HepG2 (cell line): Measurements from ENCODE around the gene UBE2B. TPM values are rescaled to one million over a fixed set of nuclear protein-coding genes. Genes with fewer than 3 reads are reported as not detected.
A peak's percentile ranks its signal among the peaks of the same experiment; 100 is the strongest.

Experiments
- ASH2L ChIP-seq: fragments of 300-600, 200-600 bp; sonication (generic); IDR thresholded peaks from 2 replicates; pipeline ENCODE4 v1.7.0; 2017; ENCODE audit warnings: low read depth, mild to moderate bottlenecking, moderate library complexity, mixed read lengths, low read length; ENCODE audit not compliant: insufficient read length
- EP300 ChIP-seq, 3 experiments: sonication (generic) in 1 of 3; formaldehyde crosslinking in 1 of 3; IDR thresholded peaks; 2 replicates each; pipeline versions ENCODE4 v1.5.1 to v1.6.1; 2011 to 2020; ENCODE audit warnings: low read depth in 2 of 3, low read length in 2 of 3, borderline replicate concordance in 1 of 3, improper control_type of control experiment in 1 of 3, mild to moderate bottlenecking in 1 of 3, missing genetic modification reagents in 1 of 3, moderate library complexity in 1 of 3
- HBP1 ChIP-seq: IDR thresholded peaks from 2 replicates; pipeline ENCODE4 v1.6.1; 2016; ENCODE audit warnings: low read depth, control low read depth
- KDM5B ChIP-seq: sonication (generic); formaldehyde crosslinking; IDR thresholded peaks from 2 replicates; pipeline ENCODE4 v1.4.0; 2020; ENCODE audit warnings: missing genetic modification reagents, mild to moderate bottlenecking, borderline replicate concordance
- NR2F1 ChIP-seq, 2 experiments: fragments of 450-650 bp in 1 of 2; formaldehyde crosslinking in 1 of 2; IDR thresholded peaks; 2 replicates each; pipeline versions ENCODE4 v1.5.0 to v1.6.1; 2016 to 2020; ENCODE audit warnings: mild to moderate bottlenecking in 1 of 2, missing compliant biosample characterization in 1 of 2, missing genetic modification reagents in 1 of 2, moderate library complexity in 1 of 2
- NR2F6 ChIP-seq, 2 experiments: IDR thresholded peaks; 2 replicates each; pipeline ENCODE4 v1.6.1; 2016; ENCODE audit warnings: antibody characterized with exemption in 1 of 2, mild to moderate bottlenecking in 1 of 2
- PRPF4 ChIP-seq: fragments of 200-400 bp; formaldehyde crosslinking; IDR thresholded peaks from 2 replicates; pipeline ENCODE4 v1.6.1; 2016; ENCODE audit warnings: low read length, low read depth; ENCODE audit not compliant: poor library complexity, severe bottlenecking
- RAD21 ChIP-seq: fragments of 450-650 bp; formaldehyde crosslinking; IDR thresholded peaks from 2 replicates; pipeline ENCODE4 v1.5.0; 2020; ENCODE audit warnings: mild to moderate bottlenecking
- RFX3 ChIP-seq: IDR thresholded peaks from 2 replicates; pipeline ENCODE4 v1.6.1; 2016; ENCODE audit warnings: missing biosample characterization, missing genetic modification reagents
- TCF7 ChIP-seq: sonication (generic); IDR thresholded peaks from 2 replicates; pipeline ENCODE4 v1.6.1; 2016; ENCODE audit warnings: antibody characterized with exemption, low read depth
- THAP11 ChIP-seq: IDR thresholded peaks from 2 replicates; pipeline ENCODE4 v1.6.1; 2016; ENCODE audit warnings: missing biosample characterization, missing genetic modification reagents
- ZBTB3 ChIP-seq: sonication (generic); formaldehyde crosslinking; IDR thresholded peaks from 2 replicates; pipeline ENCODE4 v1.4.0; 2020; ENCODE audit warnings: low read depth, mild to moderate bottlenecking, moderate library complexity, missing genetic modification reagents, borderline replicate concordance
- ZFP62 ChIP-seq: sonication (generic); formaldehyde crosslinking; IDR thresholded peaks from 2 replicates; pipeline ENCODE4 v1.4.0; 2020; ENCODE audit warnings: missing genetic modification reagents
- ZIK1 ChIP-seq: sonication (generic); formaldehyde crosslinking; IDR thresholded peaks from 2 replicates; pipeline ENCODE4 v1.5.0; 2020; ENCODE audit warnings: mild to moderate bottlenecking, low read depth, missing genetic modification reagents, borderline replicate concordance
- ZNF160 ChIP-seq: sonication (generic); formaldehyde crosslinking; IDR thresholded peaks from 2 replicates; pipeline ENCODE4 v1.8.0; 2022; ENCODE audit warnings: mild to moderate bottlenecking, inconsistent platforms, missing genetic modification reagents
- ZNF446 ChIP-seq: sonication (generic); formaldehyde crosslinking; IDR thresholded peaks from 2 replicates; pipeline ENCODE4 v1.5.0; 2020; ENCODE audit warnings: mild to moderate bottlenecking, missing genetic modification reagents
- ZNF720 ChIP-seq: sonication (generic); formaldehyde crosslinking; IDR thresholded peaks from 2 replicates; pipeline ENCODE4 v1.4.0; 2020; ENCODE audit warnings: missing genetic modification reagents
- ZNF761 ChIP-seq: sonication (generic); formaldehyde crosslinking; conservative IDR thresholded peaks from 2 replicates; pipeline ENCODE4 v1.4.0; 2020; ENCODE audit warnings: mild to moderate bottlenecking, missing genetic modification reagents
- polyA plus RNA-seq, 8 experiments: library from polyadenylated mRNA; depleted of rRNA in 3 of 8; stranded (reverse) in 7 of 8; unstranded in 1 of 8; fragments of >200 nt; fragmentation: Illumina TruSeq in 4 of 8; extraction: Trizol in 4 of 8; gene quantifications; 2 replicates each; pipeline versions ENCODE4 v1.2.1 to v1.2.3, GENCODE V29; 2011 to 2016; ENCODE audit warnings: low read depth in 4 of 8, missing spikeins in 1 of 8, mixed read lengths in 1 of 8; ENCODE audit not compliant: insufficient read depth in 1 of 8
- total RNA-seq, 5 experiments: library from RNA; depleted of rRNA; stranded (reverse); fragments of >200 nt; fragmentation: Illumina TruSeq; extraction: Trizol; gene quantifications; 2 replicates each; pipeline ENCODE4 v1.2.3, GENCODE V29; 2016; ENCODE audit warnings: low read depth in 1 of 5
- TF ChIP-seq, protein P1 (sequence below): sonication (generic); formaldehyde crosslinking; IDR thresholded peaks from 2 replicates; pipeline ENCODE4 v1.4.0; 2020; ENCODE audit warnings: missing genetic modification reagents; ENCODE audit errors: not compliant biosample characterization
- TF ChIP-seq, protein P2 (sequence below): sonication (generic); formaldehyde crosslinking; IDR thresholded peaks from 2 replicates; pipeline ENCODE4 v1.4.0; 2020; ENCODE audit warnings: mild to moderate bottlenecking, low read depth, missing genetic modification reagents
- TF ChIP-seq, protein P3 (sequence below): sonication (generic); formaldehyde crosslinking; IDR thresholded peaks from 2 replicates; pipeline ENCODE4 v1.5.0; 2020; ENCODE audit warnings: missing genetic modification reagents
- TF ChIP-seq, protein P4 (sequence below): sonication (generic); formaldehyde crosslinking; IDR thresholded peaks from 2 replicates; pipeline ENCODE4 v1.5.0; 2020; ENCODE audit warnings: missing genetic modification reagents

The UBE2B gene
- total and polyA plus RNA-seq, 2 of the 13 experiments (the other 11 are each of a cell fraction or from before 2014, with no cell fraction given): 25.2 to 56.0 TPM

DNA sequence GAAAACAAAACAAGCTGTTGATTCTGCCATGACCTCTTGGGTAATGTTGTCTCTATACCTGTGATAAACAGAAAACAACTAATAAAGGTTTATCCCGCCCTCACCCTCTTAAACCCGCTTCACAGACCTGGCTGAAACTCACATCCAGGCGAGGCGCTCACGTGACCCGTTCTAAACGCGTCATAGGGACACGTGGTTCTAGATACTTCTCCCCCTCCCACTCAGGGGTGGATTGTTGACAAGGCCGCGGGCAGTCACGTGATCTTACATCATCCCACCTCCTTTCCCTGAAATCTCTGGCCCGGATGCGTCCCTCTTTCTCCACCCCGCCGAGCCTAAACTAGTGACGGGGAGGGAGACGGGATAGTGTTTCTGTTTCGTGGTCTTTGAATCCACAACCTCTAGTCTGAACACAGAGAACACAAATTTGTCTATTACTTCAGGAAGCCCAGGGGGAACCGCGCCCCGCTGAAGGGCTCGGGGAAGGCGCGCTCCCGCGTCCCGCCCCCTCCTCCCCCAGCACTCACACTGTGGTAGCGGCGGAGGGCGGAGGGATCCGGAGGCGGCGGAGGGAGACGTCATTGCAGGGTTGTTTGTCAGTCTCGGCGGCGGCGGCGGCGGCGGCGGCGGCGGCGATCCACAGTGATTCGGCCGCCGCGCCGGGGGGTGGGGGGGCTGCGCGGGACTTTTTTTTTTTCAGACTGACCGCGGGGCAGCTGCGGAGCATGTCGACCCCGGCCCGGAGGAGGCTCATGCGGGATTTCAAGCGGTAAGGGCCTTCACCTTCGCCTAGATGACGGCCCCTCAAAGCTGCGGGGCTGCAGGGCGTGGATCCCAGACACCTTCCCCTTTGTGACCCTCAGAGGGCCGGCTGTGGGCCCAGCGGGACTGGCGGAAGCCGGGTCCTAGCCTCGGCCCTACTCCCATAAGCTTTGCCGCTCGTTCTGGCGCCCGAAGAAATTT is at the start of gene UBE2B (continued):
- peak; percentile 22; the same call in 1 of the 2 replicates for TF ChIP-seq HBP1 (CRISPR knock-in tag)
- TF ChIP-seq THAP11 (CRISPR knock-in tag): peak; percentile 76
- TF ChIP-seq EP300 (IDR thresholded peaks at IDR 0.05; ENCODE audit: low read depth in 2 of 2, low read length in 2 of 2): peak in 1 of 2 experiments; percentile 61; a peak in 2 of 4 replicates
- no peak for TF ChIP-seq EP300 (CRISPR knock-in tag; IDR thresholded peaks at IDR 0.05; ENCODE audit: borderline replicate concordance)
- TF ChIP-seq TCF7: no peak
- peak; percentile 26 to 38; a peak in 2 of 4 replicates for TF ChIP-seq NR2F1 (CRISPR knock-in tag; IDR thresholded peaks at IDR 0.05)
- TF ChIP-seq, protein P1, sequence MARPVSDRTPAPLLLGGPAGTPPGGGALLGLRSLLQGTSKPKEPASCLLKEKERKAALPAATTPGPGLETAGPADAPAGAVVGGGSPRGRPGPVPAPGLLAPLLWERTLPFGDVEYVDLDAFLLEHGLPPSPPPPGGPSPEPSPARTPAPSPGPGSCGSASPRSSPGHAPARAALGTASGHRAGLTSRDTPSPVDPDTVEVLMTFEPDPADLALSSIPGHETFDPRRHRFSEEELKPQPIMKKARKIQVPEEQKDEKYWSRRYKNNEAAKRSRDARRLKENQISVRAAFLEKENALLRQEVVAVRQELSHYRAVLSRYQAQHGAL (CRISPR knock-in tag): no peak
- TF ChIP-seq ZNF720 (CRISPR knock-in tag): no peak
- no peak for TF ChIP-seq RFX3 (CRISPR knock-in tag)
- TF ChIP-seq ZFP62: no peak; the same call in 1 of the 2 replicates
- no peak for TF ChIP-seq ZNF761 (CRISPR knock-in tag)
- peak; percentile 44; the same call in 1 of the 2 replicates for TF ChIP-seq KDM5B (CRISPR knock-in tag)
- TF ChIP-seq ZBTB3 (CRISPR knock-in tag): peak; percentile 55; the same call in 1 of the 2 replicates
- peak; percentile 20; the same call in 1 of the 2 replicates for TF ChIP-seq ZNF446 (CRISPR knock-in tag)
- no peak for TF ChIP-seq PRPF4
- TF ChIP-seq, protein P2, sequence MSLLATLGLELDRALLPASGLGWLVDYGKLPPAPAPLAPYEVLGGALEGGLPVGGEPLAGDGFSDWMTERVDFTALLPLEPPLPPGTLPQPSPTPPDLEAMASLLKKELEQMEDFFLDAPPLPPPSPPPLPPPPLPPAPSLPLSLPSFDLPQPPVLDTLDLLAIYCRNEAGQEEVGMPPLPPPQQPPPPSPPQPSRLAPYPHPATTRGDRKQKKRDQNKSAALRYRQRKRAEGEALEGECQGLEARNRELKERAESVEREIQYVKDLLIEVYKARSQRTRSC (CRISPR knock-in tag): peak; percentile 36; the same call in 1 of the 2 replicates
- TF ChIP-seq, protein P3, sequence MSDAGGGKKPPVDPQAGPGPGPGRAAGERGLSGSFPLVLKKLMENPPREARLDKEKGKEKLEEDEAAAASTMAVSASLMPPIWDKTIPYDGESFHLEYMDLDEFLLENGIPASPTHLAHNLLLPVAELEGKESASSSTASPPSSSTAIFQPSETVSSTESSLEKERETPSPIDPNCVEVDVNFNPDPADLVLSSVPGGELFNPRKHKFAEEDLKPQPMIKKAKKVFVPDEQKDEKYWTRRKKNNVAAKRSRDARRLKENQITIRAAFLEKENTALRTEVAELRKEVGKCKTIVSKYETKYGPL (CRISPR knock-in tag): peak; percentile 63; the same call in 1 of the 2 replicates
- no peak; the same call in 1 of the 2 replicates for TF ChIP-seq ZNF160 (CRISPR knock-in tag)
- 0 out of 2 replicates have a peak, but pooled peaks have one; percentile 78 for TF ChIP-seq ZIK1 (CRISPR knock-in tag)
- TF ChIP-seq, protein P4, sequence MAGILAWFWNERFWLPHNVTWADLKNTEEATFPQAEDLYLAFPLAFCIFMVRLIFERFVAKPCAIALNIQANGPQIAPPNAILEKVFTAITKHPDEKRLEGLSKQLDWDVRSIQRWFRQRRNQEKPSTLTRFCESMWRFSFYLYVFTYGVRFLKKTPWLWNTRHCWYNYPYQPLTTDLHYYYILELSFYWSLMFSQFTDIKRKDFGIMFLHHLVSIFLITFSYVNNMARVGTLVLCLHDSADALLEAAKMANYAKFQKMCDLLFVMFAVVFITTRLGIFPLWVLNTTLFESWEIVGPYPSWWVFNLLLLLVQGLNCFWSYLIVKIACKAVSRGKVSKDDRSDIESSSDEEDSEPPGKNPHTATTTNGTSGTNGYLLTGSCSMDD (CRISPR knock-in tag): no peak
- TF ChIP-seq ASH2L: peak; percentile 91
- TF ChIP-seq NR2F6 (IDR thresholded peaks at IDR 0.05): no peak
- TF ChIP-seq NR2F6 (CRISPR knock-in tag; IDR thresholded peaks at IDR 0.05): peak; percentile 17; the same call in 1 of the 2 replicates
- no peak for TF ChIP-seq RAD21 (CRISPR knock-in tag)
